Progenitor cell of endocrine pancreas (in vitro differentiated cells): Measurements from ENCODE around the gene PPM1A. TPM values are rescaled to one million over a fixed set of nuclear protein-coding genes. Genes with fewer than 3 reads are reported as not detected.
A peak's percentile ranks its signal among the peaks of the same experiment; 100 is the strongest.

Source experiments
- DNase-seq: peaks from one replicate; pipeline ENCODE4 v3.0.0; 2021; ENCODE audit warnings: low spot score; ENCODE audit not compliant: unreplicated experiment
- H3K27ac Mint-ChIP-seq: 2 replicates; pipeline ENCODE4 v1.8.0; 2021; ENCODE audit warnings: mild to moderate bottlenecking, moderate library complexity, mixed read lengths
- H3K27me3 Mint-ChIP-seq: 2 replicates; pipeline ENCODE4 v1.8.0; 2021; ENCODE audit warnings: mixed read lengths
- H3K36me3 Mint-ChIP-seq: 2 replicates; pipeline ENCODE4 v1.8.0; 2022; ENCODE audit warnings: mixed read lengths; ENCODE audit not compliant: insufficient read depth
- H3K4me1 Mint-ChIP-seq: 2 replicates; pipeline ENCODE4 v1.8.0; 2021; ENCODE audit warnings: low read depth, mixed read lengths
- H3K4me3 Mint-ChIP-seq: 2 replicates; pipeline ENCODE4 v1.8.0; 2021; ENCODE audit warnings: low read depth, mild to moderate bottlenecking, moderate library complexity, mixed read lengths
- H3K9me3 Mint-ChIP-seq: 2 replicates; pipeline ENCODE4 v1.8.0; 2021; ENCODE audit warnings: low read depth, mixed read lengths
- long read RNA-seq: library from polyadenylated mRNA; unstranded; transcript quantifications from one replicate; pipeline ENCODE4 v2.0.0, GENCODE V29; 2020
- total RNA-seq: library from RNA; stranded (reverse); gene quantifications from 2 replicates; pipeline ENCODE4 v1.2.1, GENCODE V29; 2021
- TF ChIP-seq, protein P1 (sequence below): fragments of 200-600 bp; sonication (generic); IDR thresholded peaks from one replicate; pipeline ENCODE4 v1.5.0; 2021; ENCODE audit warnings: antibody characterized with exemption, mild to moderate bottlenecking; ENCODE audit not compliant: unreplicated experiment

The PPM1A gene
- 43.1 and 46.3 TPM in 2 replicates for total RNA-seq
- long read RNA-seq, full-length matches to known transcripts, result 6 of 17 reads
- long read RNA-seq, partial matches to known transcripts, result 9 of 17 reads
- long read RNA-seq, other reads (novel, unspliced or antisense), result 2 of 17 reads

DNA sequence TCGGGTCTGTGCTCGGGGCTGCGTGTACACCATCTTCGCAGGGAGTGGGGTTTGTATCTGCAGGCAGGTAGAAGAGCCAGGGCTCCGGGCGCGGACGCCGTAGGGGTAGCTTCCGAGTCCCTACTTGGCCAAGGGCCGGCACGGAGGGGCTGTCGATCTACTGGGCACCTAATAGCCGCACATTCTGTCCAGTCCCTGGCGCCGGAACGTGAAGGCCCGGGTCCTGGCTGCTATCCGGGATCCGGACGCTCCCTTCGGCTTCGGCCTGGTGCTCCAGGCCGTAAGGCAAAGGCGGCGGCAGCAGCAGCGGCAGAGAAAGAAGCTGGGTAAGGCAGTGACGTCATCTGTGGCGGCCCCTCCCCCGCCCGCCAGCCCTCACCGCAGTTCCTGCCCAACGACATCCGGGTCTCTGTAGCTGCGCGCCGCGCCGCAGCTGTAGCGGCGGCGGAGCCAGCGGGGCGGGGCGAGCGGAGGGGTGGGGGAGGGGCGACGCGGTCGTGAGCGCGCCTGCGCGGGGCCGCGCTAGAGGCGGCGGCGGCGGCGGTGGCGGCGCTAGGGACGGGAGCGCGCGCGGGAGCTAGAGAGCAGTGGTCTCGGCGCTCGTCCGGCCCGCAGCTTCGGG, at the start of gene PPM1A:
TSS of gene PPM1A (plus strand) at position 525 of the 622 bp plus-strand sequence. CDS start 33,483 bp downstream, outside the sequence.
- no peaks in the 10 kb centered on the region for H3K36me3 Mint-ChIP-seq
- TF ChIP-seq, protein P1, sequence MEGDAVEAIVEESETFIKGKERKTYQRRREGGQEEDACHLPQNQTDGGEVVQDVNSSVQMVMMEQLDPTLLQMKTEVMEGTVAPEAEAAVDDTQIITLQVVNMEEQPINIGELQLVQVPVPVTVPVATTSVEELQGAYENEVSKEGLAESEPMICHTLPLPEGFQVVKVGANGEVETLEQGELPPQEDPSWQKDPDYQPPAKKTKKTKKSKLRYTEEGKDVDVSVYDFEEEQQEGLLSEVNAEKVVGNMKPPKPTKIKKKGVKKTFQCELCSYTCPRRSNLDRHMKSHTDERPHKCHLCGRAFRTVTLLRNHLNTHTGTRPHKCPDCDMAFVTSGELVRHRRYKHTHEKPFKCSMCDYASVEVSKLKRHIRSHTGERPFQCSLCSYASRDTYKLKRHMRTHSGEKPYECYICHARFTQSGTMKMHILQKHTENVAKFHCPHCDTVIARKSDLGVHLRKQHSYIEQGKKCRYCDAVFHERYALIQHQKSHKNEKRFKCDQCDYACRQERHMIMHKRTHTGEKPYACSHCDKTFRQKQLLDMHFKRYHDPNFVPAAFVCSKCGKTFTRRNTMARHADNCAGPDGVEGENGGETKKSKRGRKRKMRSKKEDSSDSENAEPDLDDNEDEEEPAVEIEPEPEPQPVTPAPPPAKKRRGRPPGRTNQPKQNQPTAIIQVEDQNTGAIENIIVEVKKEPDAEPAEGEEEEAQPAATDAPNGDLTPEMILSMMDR, result no peak
- peaks cover 32% of the 10 kb centered on the region for H3K4me1 Mint-ChIP-seq
- DNase-seq, result peak; percentile 91
- H3K27me3 Mint-ChIP-seq, result no peaks in the 10 kb centered on the region
- no peaks in the 10 kb centered on the region for H3K9me3 Mint-ChIP-seq
- peak within 1 kb of the TSS; percentile 87 for H3K4me3 Mint-ChIP-seq
- peak within 1 kb of the TSS; percentile 99 for H3K27ac Mint-ChIP-seq

DNA sequence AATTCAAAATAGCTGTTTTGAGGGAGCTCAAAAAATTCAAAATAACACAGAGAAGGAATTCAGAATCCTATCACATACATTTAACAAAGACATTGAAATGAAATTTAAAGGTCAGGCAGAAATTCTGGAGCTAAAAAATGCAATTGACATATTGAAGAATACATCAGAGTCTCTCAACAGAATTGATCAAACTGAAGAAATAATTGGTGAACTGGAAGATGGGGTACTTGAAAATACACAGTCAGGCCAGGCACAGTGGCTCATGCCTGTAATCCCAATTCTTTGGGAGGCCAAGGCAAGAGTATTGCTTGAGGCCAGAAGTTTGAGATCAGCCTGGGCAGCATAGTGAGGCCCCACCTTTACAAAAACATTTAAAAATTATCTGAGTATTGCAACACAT, 49.7 kb upstream of the PPM1A start:
- Mint-ChIP-seq H3K4me3 (no peak overlapping the region), H3K9me3 (peaks cover 12% of the 10 kb centered on the region), H3K27ac (no peak overlapping the region), H3K4me1 (no peaks in the 10 kb centered on the region), H3K36me3 (no peaks in the 10 kb centered on the region), H3K27me3 (no peaks in the 10 kb centered on the region)
- TF ChIP-seq, protein P1, result no peak
- no peak for DNase-seq

DNA sequence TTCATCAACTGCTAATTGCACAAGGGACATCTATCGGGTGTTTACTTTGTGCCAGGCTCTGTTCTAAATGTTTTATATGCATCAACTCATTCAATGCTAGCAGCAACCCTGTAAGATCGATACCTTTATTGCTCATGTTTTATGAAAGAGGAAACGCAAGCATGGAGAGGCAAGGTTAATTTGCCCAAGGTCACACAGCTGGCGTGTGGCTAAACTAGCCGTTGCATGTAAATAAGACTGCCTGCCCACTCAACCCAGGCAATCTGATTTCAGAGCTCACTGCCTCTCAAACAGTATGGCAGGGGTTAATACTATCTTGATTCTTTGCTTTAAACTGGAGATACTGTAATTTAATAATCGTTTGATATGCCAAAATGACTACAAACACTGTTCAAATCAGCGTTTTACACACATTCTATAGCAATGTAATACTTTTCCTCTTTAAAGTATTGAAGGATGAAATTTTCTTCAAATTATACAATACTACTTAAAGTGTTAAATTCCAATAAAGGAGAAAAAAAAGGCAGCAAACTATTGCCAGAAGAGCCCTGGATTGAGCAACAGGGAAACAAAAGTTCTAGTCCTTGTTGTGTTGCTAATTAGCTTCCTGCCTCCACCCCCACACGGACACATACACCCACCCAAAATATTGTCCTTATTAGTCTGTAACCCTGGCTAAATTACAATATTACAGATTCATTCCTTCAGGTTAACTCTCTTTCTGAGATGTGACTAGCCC, 44.7 kb upstream of the PPM1A start:
- TF ChIP-seq, protein P1, result no peak
- Mint-ChIP-seq H3K27me3 (peaks cover 4% of the 10 kb centered on the region), H3K9me3 (peaks cover 8% of the 10 kb centered on the region), H3K36me3 (no peaks in the 10 kb centered on the region), H3K4me1 (no peaks in the 10 kb centered on the region), H3K4me3 (no peak overlapping the region), H3K27ac (no peak overlapping the region)
- DNase-seq, result no peak

DNA sequence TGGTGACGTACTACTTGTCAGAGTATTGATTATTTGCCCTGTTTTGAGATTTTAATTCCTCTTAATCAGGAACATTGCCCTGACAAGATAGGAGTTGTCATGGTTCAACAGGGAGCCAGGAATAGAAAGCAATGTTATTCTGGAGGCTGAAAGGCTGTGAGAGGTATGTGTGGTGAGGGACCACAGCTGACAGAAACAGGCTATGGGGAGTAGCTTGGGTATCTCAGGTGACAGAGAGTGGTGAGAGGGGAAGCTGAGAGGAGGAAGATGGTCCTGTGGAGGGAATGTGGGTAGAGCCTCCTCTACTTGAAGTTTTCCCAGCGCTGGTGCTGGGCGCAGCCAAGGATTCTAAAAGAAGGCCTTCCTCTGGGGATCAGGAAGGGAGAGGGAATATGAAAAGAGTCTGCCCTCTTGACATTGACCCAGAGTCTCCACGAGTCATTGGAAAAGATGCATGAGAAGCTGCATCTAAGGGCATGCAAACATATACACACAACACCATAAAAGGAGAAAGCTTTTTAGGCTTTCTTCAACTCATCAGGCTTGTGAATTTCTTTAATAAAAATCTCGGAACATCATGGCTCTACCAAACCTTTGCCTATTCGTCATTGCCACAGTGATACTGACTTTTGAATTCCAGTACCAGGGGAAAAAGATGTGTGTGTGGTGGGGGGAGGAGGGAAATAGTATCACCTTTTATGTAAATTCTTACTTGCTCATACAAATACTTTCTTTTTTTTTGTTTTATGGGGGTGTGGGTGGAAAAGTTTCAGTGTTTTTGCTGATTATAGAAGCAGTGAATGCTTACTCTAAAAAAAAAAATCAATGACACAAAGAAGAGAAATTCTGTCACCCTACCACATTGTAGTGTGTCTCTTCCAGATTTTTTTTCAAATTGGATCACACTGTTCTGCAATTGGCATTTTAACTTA, 43.9 kb upstream of the PPM1A start:
- no peak for DNase-seq
- no peaks in the 10 kb centered on the region for H3K4me1 Mint-ChIP-seq
- H3K36me3 Mint-ChIP-seq, result no peaks in the 10 kb centered on the region
- H3K27ac Mint-ChIP-seq, result no peak overlapping the region
- no peak overlapping the region for H3K4me3 Mint-ChIP-seq
- no peaks in the 10 kb centered on the region for H3K9me3 Mint-ChIP-seq
- peaks cover 4% of the 10 kb centered on the region for H3K27me3 Mint-ChIP-seq
- TF ChIP-seq, protein P1, result no peak

DNA sequence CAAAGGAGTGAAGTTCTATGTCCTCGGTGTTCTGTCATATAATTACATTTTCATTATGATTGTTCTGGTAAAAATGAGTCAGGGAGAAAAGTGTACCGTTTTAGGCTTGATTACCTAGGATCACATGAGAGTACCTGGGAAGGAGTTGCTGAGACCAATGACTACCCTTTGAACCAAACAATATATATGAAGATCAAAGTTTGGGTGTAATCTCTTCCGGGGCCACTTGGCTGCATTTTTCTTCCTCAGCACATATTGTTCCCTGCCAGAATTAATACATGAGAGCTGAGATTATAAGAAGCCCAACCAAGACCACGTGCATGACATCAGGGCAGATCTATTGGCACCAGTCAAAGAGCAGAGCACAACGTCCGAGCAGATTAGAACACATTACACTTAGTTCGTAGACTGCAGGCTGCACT, 42.8 kb upstream of the PPM1A start:
- no peak overlapping the region for H3K4me3 Mint-ChIP-seq
- H3K4me1 Mint-ChIP-seq, result no peaks in the 10 kb centered on the region
- H3K27me3 Mint-ChIP-seq, result peaks cover 4% of the 10 kb centered on the region
- TF ChIP-seq, protein P1, result no peak
- H3K36me3 Mint-ChIP-seq, result no peaks in the 10 kb centered on the region
- H3K9me3 Mint-ChIP-seq, result no peaks in the 10 kb centered on the region
- DNase-seq, result no peak
- no peak overlapping the region for H3K27ac Mint-ChIP-seq
